ENCODE measurements around the gene TEAD4.

- TF ChIP-seq POLR2AphosphoS5 (IDR thresholded peaks at IDR 0.05; ENCODE audit: low read depth) = no peak
- TF ChIP-seq EZH2phosphoT487 (IDR thresholded peaks at IDR 0.05; ENCODE audit: unreplicated experiment) = no peak
- TF ChIP-seq CREB1 (CRISPR knock-in tag; IDR thresholded peaks at IDR 0.05; ENCODE audit: low read depth) = no peak
- TF ChIP-seq CTCF (conservative IDR thresholded peaks at IDR 0.05; ENCODE audit: low read depth in 2 of 2) = no peak
- no peak for TF ChIP-seq EZH2 (IDR thresholded peaks at IDR 0.05; ENCODE audit: low read depth, unreplicated experiment)
- TF ChIP-seq, protein P1, sequence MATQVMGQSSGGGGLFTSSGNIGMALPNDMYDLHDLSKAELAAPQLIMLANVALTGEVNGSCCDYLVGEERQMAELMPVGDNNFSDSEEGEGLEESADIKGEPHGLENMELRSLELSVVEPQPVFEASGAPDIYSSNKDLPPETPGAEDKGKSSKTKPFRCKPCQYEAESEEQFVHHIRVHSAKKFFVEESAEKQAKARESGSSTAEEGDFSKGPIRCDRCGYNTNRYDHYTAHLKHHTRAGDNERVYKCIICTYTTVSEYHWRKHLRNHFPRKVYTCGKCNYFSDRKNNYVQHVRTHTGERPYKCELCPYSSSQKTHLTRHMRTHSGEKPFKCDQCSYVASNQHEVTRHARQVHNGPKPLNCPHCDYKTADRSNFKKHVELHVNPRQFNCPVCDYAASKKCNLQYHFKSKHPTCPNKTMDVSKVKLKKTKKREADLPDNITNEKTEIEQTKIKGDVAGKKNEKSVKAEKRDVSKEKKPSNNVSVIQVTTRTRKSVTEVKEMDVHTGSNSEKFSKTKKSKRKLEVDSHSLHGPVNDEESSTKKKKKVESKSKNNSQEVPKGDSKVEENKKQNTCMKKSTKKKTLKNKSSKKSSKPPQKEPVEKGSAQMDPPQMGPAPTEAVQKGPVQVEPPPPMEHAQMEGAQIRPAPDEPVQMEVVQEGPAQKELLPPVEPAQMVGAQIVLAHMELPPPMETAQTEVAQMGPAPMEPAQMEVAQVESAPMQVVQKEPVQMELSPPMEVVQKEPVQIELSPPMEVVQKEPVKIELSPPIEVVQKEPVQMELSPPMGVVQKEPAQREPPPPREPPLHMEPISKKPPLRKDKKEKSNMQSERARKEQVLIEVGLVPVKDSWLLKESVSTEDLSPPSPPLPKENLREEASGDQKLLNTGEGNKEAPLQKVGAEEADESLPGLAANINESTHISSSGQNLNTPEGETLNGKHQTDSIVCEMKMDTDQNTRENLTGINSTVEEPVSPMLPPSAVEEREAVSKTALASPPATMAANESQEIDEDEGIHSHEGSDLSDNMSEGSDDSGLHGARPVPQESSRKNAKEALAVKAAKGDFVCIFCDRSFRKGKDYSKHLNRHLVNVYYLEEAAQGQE (IDR thresholded peaks at IDR 0.05; ENCODE audit: unreplicated experiment) = no peak
- TF ChIP-seq JUNB (IDR thresholded peaks at IDR 0.05; ENCODE audit: unreplicated experiment) = no peak
- no peak for TF ChIP-seq ZNF331 (CRISPR knock-in tag; IDR thresholded peaks at IDR 0.05; ENCODE audit: low read depth)
- no peak for TF ChIP-seq STAT1 (IDR thresholded peaks at IDR 0.05; ENCODE audit: unreplicated experiment)
Measured at GRCh38 chr12:3040663-3041544, 81.7 kb downstream of the TEAD4 start.
